SK-N-SH (cell line): ENCODE measurements around the gene ENHO. TPM values are rescaled to one million over a fixed set of nuclear protein-coding genes. Genes with fewer than 3 reads are reported as not detected.
A peak's percentile ranks its signal among the peaks of the same experiment; 100 is the strongest.

Experiments
- CTCF ChIA-PET: fragments of 300-600, 350-600 bp; formaldehyde crosslinking; extraction: SDS; loops from one replicate; lab custom pipeline; 2021; lab: Yijun Ruan, JAX
- POLR2A ChIA-PET: fragments of 350-600 bp; sonication (Branson Sonifier 250); formaldehyde crosslinking; extraction: SDS; loops from one replicate; lab custom pipeline; 2020; ENCODE audit warnings: antibody characterized with exemption, inconsistent platforms; lab: Yijun Ruan, JAX
- DNase-seq: peaks from one replicate; pipeline ENCODE4 v3.0.0; 2012
- H2AFZ ChIP-seq: fragments of 200-600 bp; sonication (generic); 2 replicates; pipeline ENCODE4 v1.8.1; 2016; ENCODE audit warnings: antibody characterized with exemption, mild to moderate bottlenecking, low read depth
- H3F3A ChIP-seq: fragments of 200-600 bp; sonication (generic); replicated peaks from 2 replicates; pipeline ENCODE3; 2016; ENCODE audit warnings: antibody characterized with exemption, mild to moderate bottlenecking; ENCODE audit not compliant: insufficient read depth
- H3K27ac ChIP-seq, 2 experiments: fragments of 200-500 bp in 1 of 2; fragments of 200-600 bp in 1 of 2; sonication (Bioruptor generic) in 1 of 2; sonication (generic), shearing (Covaris generic) in 1 of 2; 2 replicates each; pipeline versions ENCODE4 v1.5.1 to v1.6.1; 2014 to 2016; ENCODE audit warnings: low read depth in 2 of 2, inconsistent platforms in 1 of 2, low read length in 1 of 2, mild to moderate bottlenecking in 1 of 2, mixed read lengths in 1 of 2
- H3K27me3 ChIP-seq: fragments of 200-600 bp; sonication (generic), shearing (Covaris generic); 2 replicates; pipeline ENCODE4 v1.6.1; 2016; ENCODE audit warnings: mixed run types; ENCODE audit not compliant: insufficient read depth
- H3K36me3 ChIP-seq, 2 experiments: fragments of 200-500 bp in 1 of 2; fragments of 200-600 bp in 1 of 2; sonication (Bioruptor generic) in 1 of 2; sonication (generic) in 1 of 2; replicated peaks in 1 of 2; 2 replicates each; pipeline versions ENCODE3 to v1.5.1; 2014 to 2016; ENCODE audit warnings: low read length in 1 of 2, mild to moderate bottlenecking in 1 of 2; ENCODE audit not compliant: insufficient read depth in 2 of 2, control insufficient read depth in 1 of 2
- H3K4me1 ChIP-seq, 2 experiments: fragments of 200-500 bp in 1 of 2; fragments of 200-600 bp in 1 of 2; sonication (Bioruptor generic) in 1 of 2; sonication (generic), shearing (Covaris generic) in 1 of 2; 2 replicates each; pipeline versions ENCODE4 v1.5.1 to v1.6.1; 2014 to 2016; ENCODE audit warnings: low read depth in 1 of 2, low read length in 1 of 2, mixed run types in 1 of 2; ENCODE audit not compliant: insufficient read depth in 2 of 2, control insufficient read depth in 1 of 2
- H3K4me2 ChIP-seq: fragments of 200-600 bp; sonication (generic), shearing (Covaris generic); 2 replicates; pipeline ENCODE4 v1.6.1; 2017; ENCODE audit warnings: mixed run types
- H3K4me3 ChIP-seq, 2 experiments: fragments of 200-500 bp in 1 of 2; fragments of 200-600 bp in 1 of 2; sonication (Bioruptor generic) in 1 of 2; sonication (generic), shearing (Covaris generic) in 1 of 2; 2 replicates each; pipeline versions ENCODE4 v1.5.1 to v1.8.1; 2014 to 2016; ENCODE audit warnings: low read depth in 2 of 2, inconsistent platforms in 1 of 2, low read length in 1 of 2, mild to moderate bottlenecking in 1 of 2, mixed read lengths in 1 of 2, moderate library complexity in 1 of 2
- H3K79me2 ChIP-seq: fragments of 200-600 bp; sonication (generic); 2 replicates; pipeline ENCODE4 v1.8.1; 2017; ENCODE audit warnings: mild to moderate bottlenecking; ENCODE audit not compliant: insufficient read depth
- H3K9ac ChIP-seq: fragments of 200-600 bp; sonication (generic); 2 replicates; pipeline ENCODE4 v1.6.1; 2017; ENCODE audit warnings: mixed run types
- H3K9me2 ChIP-seq: fragments of 200-600 bp; sonication (generic); 2 replicates; pipeline ENCODE4 v1.6.1; 2017; ENCODE audit warnings: mixed run types
- H3K9me3 ChIP-seq: fragments of 200-600 bp; sonication (generic); 2 replicates; pipeline ENCODE4 v1.6.1; 2017; ENCODE audit warnings: mixed run types, mild to moderate bottlenecking, moderate library complexity
- H4K20me1 ChIP-seq: fragments of 200-600 bp; sonication (generic); 2 replicates; pipeline ENCODE4 v1.6.1; 2017; ENCODE audit warnings: mild to moderate bottlenecking, mixed run types; ENCODE audit not compliant: insufficient read depth
- CHD2 ChIP-seq: fragments of 150-350 bp; IDR thresholded peaks from 2 replicates; pipeline ENCODE4 v1.6.1; 2018; ENCODE audit warnings: low read length; ENCODE audit not compliant: partially characterized antibody
- EZH2phosphoT487 ChIP-seq: fragments of 200-600 bp; sonication (generic); IDR thresholded peaks from 2 replicates; pipeline ENCODE4 v1.6.1; 2017; ENCODE audit warnings: low read depth, mixed run types, mild to moderate bottlenecking, antibody characterized with exemption, moderate library complexity, borderline replicate concordance
- FOXM1 ChIP-seq: IDR thresholded peaks from 2 replicates; pipeline ENCODE4 v1.4.0; 2012; ENCODE audit warnings: low read depth, mild to moderate bottlenecking
- GATA2 ChIP-seq: sonication (generic); formaldehyde crosslinking; IDR thresholded peaks from 2 replicates; pipeline ENCODE4 v1.5.0; 2020; ENCODE audit warnings: mild to moderate bottlenecking, missing genetic modification reagents
- IRF3 ChIP-seq: fragments of 150-350 bp; IDR thresholded peaks from 2 replicates; pipeline ENCODE4 v1.6.1; 2016; ENCODE audit warnings: mild to moderate bottlenecking, low read depth, low read length
- JUND ChIP-seq: IDR thresholded peaks from 2 replicates; pipeline ENCODE4 v1.4.0; 2012
- MAX ChIP-seq: IDR thresholded peaks from 2 replicates; pipeline ENCODE4 v1.4.0; 2012; ENCODE audit warnings: low read depth
- MXI1 ChIP-seq: IDR thresholded peaks from 2 replicates; pipeline ENCODE4 v1.6.1; 2012; ENCODE audit warnings: mild to moderate bottlenecking, low read depth, low read length, improper control_type of control experiment
- PBX3 ChIP-seq: IDR thresholded peaks from 2 replicates; pipeline ENCODE4; 2012
- POLR2AphosphoS5 ChIP-seq: IDR thresholded peaks from 2 replicates; pipeline ENCODE4 v1.6.1; 2012; ENCODE audit warnings: low read depth, low read length
- RAD21 ChIP-seq: IDR thresholded peaks from 2 replicates; pipeline ENCODE4 v1.6.1; 2012; ENCODE audit warnings: mild to moderate bottlenecking, low read length
- RCOR1 ChIP-seq: fragments of 150-350 bp; IDR thresholded peaks from 2 replicates; pipeline ENCODE4 v1.6.1; 2017; ENCODE audit warnings: antibody characterized with exemption, low read length
- REST ChIP-seq: IDR thresholded peaks from 2 replicates; pipeline ENCODE4 v1.6.1; 2012; ENCODE audit warnings: mild to moderate bottlenecking, low read depth, low read length, moderate library complexity
- RXRA ChIP-seq: IDR thresholded peaks from 2 replicates; pipeline ENCODE4 v1.4.0; 2012; ENCODE audit warnings: low read depth, mild to moderate bottlenecking, borderline replicate concordance
- TAF1 ChIP-seq: IDR thresholded peaks from 2 replicates; pipeline ENCODE4 v1.6.1; 2012; ENCODE audit warnings: low read depth, mild to moderate bottlenecking, low read length, moderate library complexity, borderline replicate concordance
- TCF12 ChIP-seq: IDR thresholded peaks from 2 replicates; pipeline ENCODE4 v1.4.0; 2012
- USF2 ChIP-seq: fragments of 150-350 bp; IDR thresholded peaks from 2 replicates; pipeline ENCODE4 v1.6.1; 2017; ENCODE audit warnings: antibody characterized with exemption, low read length, low read depth, borderline replicate concordance
- ZBTB33 ChIP-seq: IDR thresholded peaks from 2 replicates; pipeline ENCODE4 v1.4.0; 2012; ENCODE audit warnings: low read depth, borderline replicate concordance
- WGBS: methylation state at CpG from one replicate; pipeline ENCODE4 v1.1.6; 2017; ENCODE audit warnings: low lambda C conversion rate; 5-methylcytosine and 5-hydroxymethylcytosine counted together
- polyA plus RNA-seq, 3 experiments: library from polyadenylated mRNA; depleted of rRNA; stranded (reverse); fragments of >200 nt; gene quantifications; 2 replicates each; pipeline ENCODE4 v1.2.3, GENCODE V29; 2012

The ENHO gene
- polyA plus RNA-seq, 1 of the 3 experiments (the other 2 are of a cell fraction), result 1.5 TPM

- H3K9me2 ChIP-seq, result no peaks in the 10 kb centered on the region
- H3K9me3 ChIP-seq, result no peaks in the 10 kb centered on the region
- TF ChIP-seq CHD2 (peak; percentile 61), RAD21 (no peak), TCF12 (no peak), JUND (no peak)
- no peaks in the 10 kb centered on the region for H3F3A ChIP-seq
- CTCF ChIA-PET, result interaction anchor here (1.0 to 5.9 kb wide), 7 partner anchors 9 to 69 kb away, joined by 3 to 59 read pairs (median 11); no protein-coding TSS in a partner anchor
- no peaks in the 10 kb centered on the region for H3K36me3 ChIP-seq
- H3K4me1 ChIP-seq, result peaks cover 0 to 85% of the 10 kb centered on the region in 2 experiments; a peak in 2 of 4 replicates
- H3K9ac ChIP-seq, result no peak overlapping the region
- H2AFZ ChIP-seq, result no peak overlapping the region
- H3K27me3 ChIP-seq, result no peaks in the 10 kb centered on the region; the same call in 1 of the 2 replicates
- WGBS, result 45% methylated on average over 3 of the region's 12 CpGs
- no peaks in the 10 kb centered on the region for H3K79me2 ChIP-seq
- H3K4me3 ChIP-seq, result no peak overlapping the region
- no peak overlapping the region for H3K4me2 ChIP-seq
- peak overlapping the region in 1 of 2 experiments; percentile 94; a peak in 2 of 4 replicates for H3K27ac ChIP-seq
- POLR2A ChIA-PET, result no interaction called here
- peak; percentile 73 for DNase-seq
- H4K20me1 ChIP-seq, result no peaks in the 10 kb centered on the region
Measured at GRCh38 chr9:34568774-34569173, 46.0 kb upstream of the ENHO start.

GRCh38 chr9:34568133-34568532, 45.3 kb upstream of the ENHO start:
- no peaks in the 10 kb centered on the region for H3F3A ChIP-seq
- 86% methylated on average over 7 of the region's 7 CpGs for WGBS
- no peak for DNase-seq
- no peaks in the 10 kb centered on the region for H4K20me1 ChIP-seq
- CTCF ChIA-PET, result interaction anchor here (1.0 to 5.9 kb wide), 6 partner anchors 8 to 189 kb away, joined by 3 to 59 read pairs (median 7); no protein-coding TSS in a partner anchor
- no peak overlapping the region for H3K9ac ChIP-seq
- no peak overlapping the region for H3K4me3 ChIP-seq
- H3K36me3 ChIP-seq, result no peaks in the 10 kb centered on the region
- no peaks in the 10 kb centered on the region; the same call in 1 of the 2 replicates for H3K27me3 ChIP-seq
- H3K4me1 ChIP-seq, result peaks cover 0 to 80% of the 10 kb centered on the region in 2 experiments; a peak in 2 of 4 replicates
- H2AFZ ChIP-seq, result no peak overlapping the region
- POLR2A ChIA-PET, result no interaction called here
- no peaks in the 10 kb centered on the region for H3K79me2 ChIP-seq
- H3K27ac ChIP-seq, result peak overlapping the region in 1 of 2 experiments; percentile 94; a peak in 1 of 4 replicates
- H3K9me3 ChIP-seq, result no peaks in the 10 kb centered on the region
- no peaks in the 10 kb centered on the region for H3K9me2 ChIP-seq
- no peak overlapping the region for H3K4me2 ChIP-seq
- no peak for TF ChIP-seq RCOR1
- TF ChIP-seq POLR2AphosphoS5, result no peak
- TF ChIP-seq EZH2phosphoT487, result no peak
- no peak for TF ChIP-seq RAD21
- TF ChIP-seq CHD2, result no peak
- TF ChIP-seq TAF1, result no peak
- TF ChIP-seq RXRA, result no peak
- TF ChIP-seq MXI1, result no peak
- no peak for TF ChIP-seq GATA2 (CRISPR knock-in tag)
- no peak for TF ChIP-seq ZBTB33
- TF ChIP-seq FOXM1, result no peak
- TF ChIP-seq REST, result no peak
- TF ChIP-seq PBX3, result no peak
- no peak for TF ChIP-seq USF2
- no peak for TF ChIP-seq IRF3
- no peak for TF ChIP-seq MAX
